T47D (cell line): ENCODE data around the gene CPNE1.
A peak's percentile ranks its signal among the peaks of the same experiment; 100 is the strongest.

Experiments used
- DNase-seq, 2 experiments: peaks; one replicate each; pipeline versions ENCODE4 v3.0.0 to v3.0.0-alpha.2; 2011 to 2012; ENCODE audit warnings: low read depth in 1 of 2, low spot score in 1 of 2
- JUND ChIP-seq: IDR thresholded peaks from 2 replicates; pipeline ENCODE4 v1.6.1; 2012; ENCODE audit warnings: low read depth
- in situ Hi-C: cut with HindIII; loops from 2 replicates; pipeline ENCODE4 v1.10.0; 2016; ENCODE audit warnings: low sequenced_read_pairs, low pct_unique_long_range_greater_than_20kb

CPNE1 gene

DNA sequence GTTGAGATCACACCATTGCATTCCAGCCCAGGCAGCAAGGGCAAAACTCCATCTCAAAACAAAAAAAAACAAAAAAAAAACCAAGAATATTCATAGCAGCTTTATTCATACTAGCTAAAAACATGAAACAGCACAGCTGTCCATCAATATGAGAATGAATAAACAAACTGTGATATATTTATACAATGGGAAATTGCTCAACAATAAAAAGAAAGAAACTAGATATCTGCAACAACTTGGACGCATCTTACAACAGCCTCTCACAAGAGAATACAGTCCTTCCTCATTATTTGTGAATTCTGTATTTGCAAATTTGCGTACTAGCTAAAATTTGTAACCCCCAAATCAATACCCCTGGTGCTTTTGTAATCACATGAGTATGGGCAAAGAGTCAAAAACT lies 77.3 kb downstream of the CPNE1 start:
- DNase-seq, result no peak
- in situ Hi-C loops, result no loop called here
- no peak for TF ChIP-seq JUND

DNA sequence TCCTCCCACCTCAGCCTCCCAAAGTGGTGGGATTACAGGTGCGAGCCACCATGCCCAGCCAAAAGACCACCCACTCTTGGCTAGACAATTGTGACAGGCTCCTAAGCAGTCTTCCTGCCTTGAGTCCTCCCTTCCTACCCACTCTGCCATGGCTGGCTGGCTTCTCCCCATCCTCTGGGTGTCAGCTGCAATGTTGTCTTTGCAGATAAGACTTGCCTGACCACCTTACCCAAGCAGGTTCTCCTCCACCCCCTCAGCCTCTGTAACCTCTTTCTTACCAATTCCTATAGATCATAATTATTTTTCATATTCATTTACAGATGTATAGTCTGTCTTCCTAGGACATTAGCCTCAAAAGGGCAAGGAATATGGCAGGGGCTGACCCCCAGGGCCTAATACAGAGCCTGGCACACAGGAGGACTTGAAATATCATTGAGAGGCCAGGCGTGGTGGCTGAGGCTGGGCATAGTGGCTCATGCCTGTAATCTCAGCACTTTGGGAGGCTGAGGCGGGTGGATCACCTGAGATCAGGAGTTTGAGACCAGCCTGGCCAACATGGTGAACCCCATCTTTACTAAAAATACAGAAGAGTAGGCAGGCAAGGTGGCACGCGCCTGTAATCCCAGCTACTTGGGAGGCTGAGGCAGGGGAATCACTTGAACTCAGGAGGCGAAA lies 77.8 kb downstream of the CPNE1 start:
- in situ Hi-C loops, result no loop called here
- no peak for DNase-seq
- no peak for TF ChIP-seq JUND

DNA sequence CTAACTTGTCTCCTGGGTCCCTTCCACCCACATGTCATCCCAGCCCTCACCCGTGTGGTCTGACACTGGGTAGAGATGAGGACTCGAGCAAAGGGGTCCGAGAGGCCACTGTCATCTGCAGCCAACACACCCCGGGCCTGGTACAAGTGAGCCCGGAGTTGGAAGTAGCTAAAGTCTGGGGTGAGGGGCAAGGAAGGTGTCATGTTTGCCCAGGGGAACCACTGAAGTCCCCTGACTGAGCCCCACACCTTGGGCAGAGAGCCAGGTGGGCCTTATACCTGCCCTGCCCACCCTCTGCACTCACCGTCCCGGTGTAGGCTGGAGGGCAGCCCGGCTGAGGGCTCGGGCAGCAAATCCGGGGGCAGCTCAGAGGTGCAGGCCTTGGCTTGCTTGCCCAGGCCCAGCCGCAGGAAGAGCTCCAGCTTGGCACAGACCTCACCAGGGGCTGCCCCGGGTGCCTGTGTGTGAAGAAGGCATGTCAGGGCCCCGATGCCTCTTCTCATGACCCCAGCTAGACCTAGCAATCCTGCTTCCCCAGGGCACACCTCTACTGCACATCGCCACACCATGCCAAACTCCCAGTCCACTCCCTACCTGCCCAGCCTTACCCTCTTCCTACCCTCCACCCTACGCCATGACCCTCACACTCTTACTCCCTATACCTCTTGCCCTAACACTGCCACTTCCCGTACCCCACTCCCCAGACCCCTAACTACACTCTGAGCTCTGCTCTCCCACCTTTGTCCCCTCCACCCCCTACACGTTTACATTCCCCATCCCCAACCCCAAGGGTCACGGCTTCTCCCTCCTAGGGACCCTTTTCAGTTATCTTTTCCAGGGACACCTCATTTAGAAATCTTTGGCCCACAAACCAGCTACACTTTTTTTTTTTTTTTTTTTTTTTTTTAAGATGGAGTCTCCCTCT lies 80.8 kb downstream of the CPNE1 start:
- no peak for DNase-seq
- in situ Hi-C loops, result no loop called here
- TF ChIP-seq JUND, result no peak

DNA sequence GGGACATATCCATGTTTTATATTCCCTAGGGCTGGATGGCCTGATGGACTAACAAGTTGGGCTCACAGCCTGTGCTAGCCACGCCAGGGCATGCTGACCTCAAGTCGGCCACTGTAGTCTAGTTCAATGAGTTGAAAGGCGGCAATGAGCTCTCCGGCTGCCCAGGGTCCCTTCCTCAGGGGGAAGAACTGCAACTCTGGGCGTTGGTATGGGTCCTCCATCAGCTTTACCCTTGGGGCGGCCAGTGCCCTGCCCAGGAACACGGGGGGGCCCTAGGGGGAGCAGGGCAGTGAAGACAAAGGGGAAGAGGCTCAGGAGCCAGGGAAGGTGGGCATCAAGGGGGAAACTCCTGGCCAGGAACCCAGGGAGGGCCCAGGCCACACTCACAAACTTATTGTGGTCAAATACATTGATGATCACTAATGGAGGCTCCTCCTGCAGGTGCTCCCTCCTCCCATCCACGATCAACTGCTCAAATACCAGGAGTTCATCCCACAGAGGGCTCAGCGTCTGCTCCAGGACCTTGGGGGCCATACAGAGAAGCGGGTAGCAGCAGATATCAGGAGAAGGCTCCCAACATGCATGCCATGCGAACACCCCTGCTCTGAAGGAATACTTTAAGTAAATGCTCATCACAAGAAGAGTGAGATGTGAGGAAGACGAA lies 81.8 kb downstream of the CPNE1 start:
- no peak for DNase-seq
- in situ Hi-C loops, result no loop called here
- TF ChIP-seq JUND, result no peak

DNA sequence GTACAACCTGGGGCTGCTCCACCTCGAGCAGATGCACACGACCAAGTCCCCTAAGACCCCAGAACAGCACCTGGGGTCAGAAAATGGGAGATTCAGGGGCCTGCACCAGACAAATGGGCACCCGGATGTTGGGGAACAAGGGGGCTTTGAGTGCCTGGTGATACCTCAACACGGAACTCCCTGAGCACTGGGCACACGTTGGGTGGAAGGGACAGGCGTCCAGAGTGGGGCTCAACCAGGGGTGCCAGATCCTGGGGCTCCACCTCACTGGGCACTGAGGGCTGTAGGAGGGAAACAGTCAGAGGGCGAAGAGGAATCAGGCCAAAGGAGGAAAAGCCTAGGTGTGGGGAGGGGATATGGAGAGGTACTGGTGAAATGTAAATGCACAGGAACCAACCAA lies 82.6 kb downstream of the CPNE1 start:
- no peak for DNase-seq
- in situ Hi-C loops, result no loop called here
- TF ChIP-seq JUND, result no peak

DNA sequence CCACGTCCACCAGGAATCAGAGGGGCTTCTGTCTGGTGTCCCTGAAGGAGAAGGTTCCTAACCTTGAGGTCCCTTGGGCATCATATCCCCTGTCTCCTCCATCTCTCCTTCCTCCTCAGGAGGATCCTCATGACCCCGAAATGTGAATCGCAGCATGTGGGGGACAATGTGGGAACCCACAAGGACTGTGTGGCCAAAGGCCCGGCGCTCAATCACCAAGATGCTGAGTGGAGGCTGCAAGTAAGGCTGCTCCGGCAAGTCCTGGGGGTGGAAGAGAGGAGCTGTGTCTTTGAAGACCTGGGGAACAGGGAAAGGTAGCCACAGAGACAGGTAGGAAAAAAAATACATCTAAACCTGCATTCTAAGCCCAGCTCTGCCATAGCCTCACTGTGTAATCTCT lies 85.5 kb downstream of the CPNE1 start:
- in situ Hi-C loops, result no loop called here
- DNase-seq, result no peak
- TF ChIP-seq JUND, result no peak

DNA sequence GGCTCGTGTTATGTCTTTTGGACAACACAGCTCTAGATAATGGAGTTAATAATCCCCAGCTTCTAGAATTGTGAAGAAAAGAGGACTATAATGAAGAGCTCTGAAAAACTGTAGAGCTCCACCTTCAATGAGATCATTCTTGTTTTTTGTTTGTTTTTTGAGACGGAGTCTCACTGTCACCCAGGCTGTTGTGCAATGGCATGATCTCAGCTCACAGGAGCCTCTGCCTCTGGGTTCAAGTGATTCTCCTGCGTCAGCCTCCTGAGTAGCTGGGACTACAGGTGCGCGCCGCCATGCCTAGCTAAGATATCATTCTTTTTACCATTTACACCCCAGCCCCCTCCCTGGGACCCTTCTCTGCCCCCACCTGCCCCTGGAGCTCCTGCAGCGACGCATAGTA lies 86.2 kb downstream of the CPNE1 start:
- peak in 1 of 2 experiments; percentile 63 for DNase-seq
- in situ Hi-C loops, result no loop called here
- no peak for TF ChIP-seq JUND

DNA sequence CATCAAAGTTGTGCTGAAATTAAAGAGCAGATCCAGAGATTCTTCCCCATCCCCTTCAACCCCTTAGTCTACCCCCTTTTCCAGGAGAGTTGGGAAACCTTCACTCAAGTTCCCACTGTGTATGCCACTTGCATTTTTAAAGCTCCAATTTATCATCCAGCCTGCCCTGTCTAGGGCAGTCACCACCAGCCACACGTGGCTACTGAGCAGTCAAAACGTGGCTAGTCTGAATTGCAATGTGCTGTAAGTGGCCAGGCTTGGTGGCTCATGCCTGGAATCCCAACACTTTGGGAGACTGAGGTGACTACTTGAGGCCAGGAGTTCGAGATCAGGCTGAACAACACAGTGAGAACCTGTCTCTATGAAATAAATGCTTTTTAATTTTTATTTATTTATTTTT lies 87.9 kb downstream of the CPNE1 start:
- TF ChIP-seq JUND, result no peak
- no peak for DNase-seq
- in situ Hi-C loops, result no loop called here
